MM.1S (cell line): ENCODE data around the gene LTBP1.

Source experiments
- CTCF ChIP-seq: fragments of 300-600 bp; sonication (generic); IDR thresholded peaks from 2 replicates; pipeline ENCODE4 v1.5.1; 2016; ENCODE audit warnings: antibody characterized with exemption, low read length, mixed read lengths
- EZH2 ChIP-seq: fragments of 300-600 bp; sonication (generic); optimal IDR thresholded peaks from 2 replicates; pipeline ENCODE3; 2017; ENCODE audit warnings: low read depth, mild to moderate bottlenecking, antibody characterized with exemption, low read length, mixed read lengths
- EZH2phosphoT487 ChIP-seq: fragments of 300-600 bp; sonication (generic); IDR thresholded peaks from 2 replicates; pipeline ENCODE4 v1.6.1; 2018; ENCODE audit warnings: antibody characterized with exemption, low read length

- TF ChIP-seq CTCF, result no peak
- no peak for TF ChIP-seq EZH2
- TF ChIP-seq EZH2phosphoT487, result no peak
These were observed 250.6 kb downstream of the LTBP1 start for GRCh38 chr2:33197198-33197938.
